Breast epithelium (tissue), 3 donors: ENCODE data around the gene CPTP.

Source experiments
- CTCF ChIP-seq, 3 donors: fragments of 450-650 bp; IDR thresholded peaks; one replicate each; pipeline ENCODE4 v1.5.1; 2016 to 2017; ENCODE audit warnings: antibody characterized with exemption in 3 of 3, mild to moderate bottlenecking in 3 of 3, moderate library complexity in 3 of 3
- POLR2A ChIP-seq: fragments of 450-650 bp; IDR thresholded peaks from one replicate; pipeline ENCODE4 v1.6.1; 2016; ENCODE audit warnings: antibody characterized with exemption, mild to moderate bottlenecking, moderate library complexity
- POLR2AphosphoS5 ChIP-seq, 3 donors: sonication (generic); formaldehyde crosslinking; IDR thresholded peaks; one replicate each; pipeline ENCODE4 v1.6.1; 2017; ENCODE audit warnings: antibody characterized with exemption in 3 of 3

DNA sequence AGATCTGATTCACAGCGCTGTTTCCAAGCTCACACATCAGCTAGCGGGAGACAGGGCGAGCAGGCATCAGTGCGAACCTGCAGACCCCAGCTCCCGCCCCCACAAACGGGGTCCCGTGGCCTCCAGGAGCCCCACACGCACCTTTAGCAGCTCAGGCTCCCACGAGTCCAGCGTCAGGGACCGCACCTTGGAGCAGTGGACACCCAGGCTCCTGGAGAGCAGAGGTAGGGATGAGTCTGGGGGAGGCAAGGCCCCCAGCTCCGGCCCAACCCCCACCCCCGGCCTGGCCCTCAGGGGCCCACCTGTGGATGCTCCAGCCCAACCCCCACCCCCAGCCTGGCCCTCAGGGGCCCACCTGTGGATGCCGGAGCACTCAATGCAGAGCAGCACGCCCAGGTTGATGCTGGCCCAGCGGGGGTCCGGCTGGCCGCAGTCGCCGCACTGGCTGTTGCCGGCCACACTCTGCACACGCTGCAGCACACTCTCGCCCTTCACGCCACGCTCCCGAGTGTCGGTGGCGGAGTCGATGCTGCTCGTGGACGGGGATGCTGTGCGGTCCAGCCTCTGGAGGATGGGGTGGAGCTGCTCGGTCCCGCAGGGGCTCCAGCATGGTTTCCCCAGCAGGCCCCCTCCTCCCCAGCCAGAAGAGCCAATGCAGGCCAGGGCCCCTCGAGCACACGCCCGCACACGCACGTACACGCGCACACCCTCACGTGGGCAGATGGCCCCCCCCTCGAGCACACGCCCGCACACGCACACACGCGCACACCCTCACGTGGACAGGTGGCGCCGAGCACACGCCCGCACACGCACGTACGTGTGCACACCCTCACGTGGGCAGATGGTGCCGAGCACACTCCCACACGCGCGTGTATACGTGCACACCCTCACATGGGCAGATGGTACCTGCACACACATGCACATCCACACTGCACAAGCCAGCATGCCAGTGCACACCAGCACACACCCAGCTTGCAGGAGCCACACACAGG is 28.2 kb upstream of the CPTP start:
- TF ChIP-seq CTCF (IDR thresholded peaks at IDR 0.05): no peak
- no peak for TF ChIP-seq POLR2A
- no peak for TF ChIP-seq POLR2AphosphoS5 (IDR thresholded peaks at IDR 0.05)
